HepG2 (cell line): ENCODE results near the gene LITAFD. TPM values are rescaled to one million over a fixed set of nuclear protein-coding genes. Genes with fewer than 3 reads are reported as not detected.

Source experiments
- AHR ChIP-seq: IDR thresholded peaks from 2 replicates; pipeline ENCODE4 v1.6.1; 2018; ENCODE audit warnings: missing genetic modification reagents, missing compliant biosample characterization
- CBX1 ChIP-seq: IDR thresholded peaks from one replicate; pipeline ENCODE4 v1.6.1; 2016; ENCODE audit warnings: antibody characterized with exemption, low read depth
- FOXJ3 ChIP-seq: sonication (generic); formaldehyde crosslinking; IDR thresholded peaks from 2 replicates; pipeline ENCODE4 v1.4.0; 2020; ENCODE audit warnings: missing genetic modification reagents, mild to moderate bottlenecking, borderline replicate concordance
- HMGA1 ChIP-seq: sonication (generic); formaldehyde crosslinking; conservative IDR thresholded peaks from 2 replicates; pipeline ENCODE4 v1.4.0; 2020; ENCODE audit warnings: missing genetic modification reagents
- HNRNPK ChIP-seq: fragments of 200-400 bp; formaldehyde crosslinking; IDR thresholded peaks from 2 replicates; pipeline ENCODE4 v1.6.1; 2018; ENCODE audit warnings: low read length, low read depth, moderate library complexity, mild to moderate bottlenecking; ENCODE audit not compliant: poor library complexity, severe bottlenecking
- RFX3 ChIP-seq: IDR thresholded peaks from 2 replicates; pipeline ENCODE4 v1.6.1; 2016; ENCODE audit warnings: missing biosample characterization, missing genetic modification reagents
- SP1 ChIP-seq, 2 experiments: fragments of 450-650 bp in 1 of 2; sonication (generic) in 1 of 2; formaldehyde crosslinking in 1 of 2; IDR thresholded peaks; 2 replicates each; pipeline versions ENCODE4 v1.4.0 to v1.6.1; 2016 to 2020; ENCODE audit warnings: missing genetic modification reagents in 1 of 2
- SUZ12 ChIP-seq: fragments of 150-350 bp; IDR thresholded peaks from 2 replicates; pipeline ENCODE4 v1.6.1; 2014; ENCODE audit warnings: low read depth, low read length
- ZC3H13 ChIP-seq: sonication (generic); formaldehyde crosslinking; IDR thresholded peaks from 2 replicates; pipeline ENCODE4 v1.8.1; 2023; ENCODE audit warnings: mild to moderate bottlenecking, missing genetic modification reagents, moderate library complexity
- ZKSCAN5 ChIP-seq: sonication (generic); formaldehyde crosslinking; IDR thresholded peaks from 2 replicates; pipeline ENCODE4 v1.5.1; 2020; ENCODE audit warnings: mild to moderate bottlenecking, missing genetic modification reagents
- ZNF7 ChIP-seq: IDR thresholded peaks from 2 replicates; pipeline ENCODE4 v1.6.1; 2016; ENCODE audit warnings: missing biosample characterization, missing genetic modification reagents
- ZNF746 ChIP-seq: sonication (generic); formaldehyde crosslinking; IDR thresholded peaks from 2 replicates; pipeline ENCODE4 v1.8.0; 2022; ENCODE audit warnings: mild to moderate bottlenecking, missing genetic modification reagents
- polyA plus RNA-seq, 8 experiments: library from polyadenylated mRNA; depleted of rRNA in 3 of 8; stranded (reverse) in 7 of 8; unstranded in 1 of 8; fragments of >200 nt; fragmentation: Illumina TruSeq in 4 of 8; extraction: Trizol in 4 of 8; gene quantifications; 2 replicates each; pipeline versions ENCODE4 v1.2.1 to v1.2.3, GENCODE V29; 2011 to 2016; ENCODE audit warnings: low read depth in 4 of 8, missing spikeins in 1 of 8, mixed read lengths in 1 of 8; ENCODE audit not compliant: insufficient read depth in 1 of 8
- total RNA-seq, 5 experiments: library from RNA; depleted of rRNA; stranded (reverse); fragments of >200 nt; fragmentation: Illumina TruSeq; extraction: Trizol; gene quantifications; 2 replicates each; pipeline ENCODE4 v1.2.3, GENCODE V29; 2016; ENCODE audit warnings: low read depth in 1 of 5
- TF ChIP-seq, protein P1 (sequence below): sonication (generic); formaldehyde crosslinking; IDR thresholded peaks from 2 replicates; pipeline ENCODE4 v1.4.0; 2020; ENCODE audit warnings: mild to moderate bottlenecking, missing genetic modification reagents
- TF ChIP-seq, protein P2 (sequence below): sonication (generic); formaldehyde crosslinking; IDR thresholded peaks from 2 replicates; pipeline ENCODE4 v1.8.0; 2022; ENCODE audit warnings: mild to moderate bottlenecking, missing genetic modification reagents; ENCODE audit not compliant: insufficient replicate concordance
- TF ChIP-seq, protein P3 (sequence below): fragments of 450-650 bp; IDR thresholded peaks from 2 replicates; pipeline ENCODE4 v1.6.1; 2016
- TF ChIP-seq, protein P4 (sequence below): sonication (generic); formaldehyde crosslinking; IDR thresholded peaks from 2 replicates; pipeline ENCODE4 v1.9.0; 2021; ENCODE audit warnings: missing genetic modification reagents, borderline replicate concordance
- TF ChIP-seq, protein P5 (sequence below): sonication (generic); formaldehyde crosslinking; IDR thresholded peaks from 2 replicates; pipeline ENCODE4 v1.5.1; 2020; ENCODE audit warnings: missing genetic modification reagents, mild to moderate bottlenecking, borderline replicate concordance

The LITAFD gene
- total and polyA plus RNA-seq, 2 of the 13 experiments (the other 11 are each of a cell fraction or from before 2014, with no cell fraction given): not detected

DNA sequence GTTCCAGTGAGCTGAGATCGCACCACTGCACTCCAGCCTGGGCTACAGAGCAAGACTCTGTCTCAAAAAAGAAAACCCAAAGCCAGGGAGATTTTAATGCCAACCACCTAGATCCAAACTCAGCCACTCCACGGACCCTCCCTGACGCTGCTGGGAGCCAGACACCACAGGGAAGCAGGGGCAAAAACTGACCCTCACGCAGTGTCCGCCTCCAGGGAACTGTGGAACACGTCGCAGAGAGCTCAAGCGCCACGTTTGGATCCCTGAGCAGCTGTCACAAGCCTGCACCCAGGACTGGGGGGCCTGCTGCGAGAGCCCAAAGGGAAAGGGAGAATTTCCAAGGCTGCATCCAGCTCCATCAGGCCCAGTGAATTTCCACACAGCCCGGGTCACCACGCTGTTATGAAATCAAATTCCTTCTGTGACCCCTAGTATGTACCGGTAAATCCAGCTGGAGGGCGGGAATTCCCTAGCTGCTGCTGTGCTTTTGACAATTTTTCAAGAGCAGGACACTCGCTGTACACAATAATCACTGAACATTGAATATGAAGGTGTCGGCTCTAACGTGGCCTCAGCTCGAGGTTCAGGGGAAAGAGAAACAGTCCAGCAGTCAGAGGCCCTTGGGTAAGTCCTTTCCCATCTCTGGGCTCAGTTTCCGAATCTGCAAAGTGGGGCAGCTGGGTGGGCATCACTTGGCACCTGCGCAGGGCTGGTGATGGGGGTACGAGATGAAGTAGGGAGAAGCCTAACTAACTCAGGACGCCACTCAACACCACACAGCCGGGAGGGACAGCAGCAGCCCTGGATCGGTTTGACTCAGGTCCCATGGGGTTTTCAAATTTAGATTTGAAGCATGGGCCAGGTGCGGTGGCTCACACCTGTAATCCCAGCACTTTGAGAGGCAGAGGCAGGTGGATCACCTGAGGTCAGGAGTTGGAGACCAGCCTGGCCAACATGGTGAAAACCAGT, 22.0 kb upstream of the LITAFD start (continued):
- TF ChIP-seq, protein P1, sequence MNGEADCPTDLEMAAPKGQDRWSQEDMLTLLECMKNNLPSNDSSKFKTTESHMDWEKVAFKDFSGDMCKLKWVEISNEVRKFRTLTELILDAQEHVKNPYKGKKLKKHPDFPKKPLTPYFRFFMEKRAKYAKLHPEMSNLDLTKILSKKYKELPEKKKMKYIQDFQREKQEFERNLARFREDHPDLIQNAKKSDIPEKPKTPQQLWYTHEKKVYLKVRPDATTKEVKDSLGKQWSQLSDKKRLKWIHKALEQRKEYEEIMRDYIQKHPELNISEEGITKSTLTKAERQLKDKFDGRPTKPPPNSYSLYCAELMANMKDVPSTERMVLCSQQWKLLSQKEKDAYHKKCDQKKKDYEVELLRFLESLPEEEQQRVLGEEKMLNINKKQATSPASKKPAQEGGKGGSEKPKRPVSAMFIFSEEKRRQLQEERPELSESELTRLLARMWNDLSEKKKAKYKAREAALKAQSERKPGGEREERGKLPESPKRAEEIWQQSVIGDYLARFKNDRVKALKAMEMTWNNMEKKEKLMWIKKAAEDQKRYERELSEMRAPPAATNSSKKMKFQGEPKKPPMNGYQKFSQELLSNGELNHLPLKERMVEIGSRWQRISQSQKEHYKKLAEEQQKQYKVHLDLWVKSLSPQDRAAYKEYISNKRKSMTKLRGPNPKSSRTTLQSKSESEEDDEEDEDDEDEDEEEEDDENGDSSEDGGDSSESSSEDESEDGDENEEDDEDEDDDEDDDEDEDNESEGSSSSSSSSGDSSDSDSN (CRISPR knock-in tag): peak; percentile 68
- peak; percentile 73 for TF ChIP-seq CBX1
- TF ChIP-seq SP1 (IDR thresholded peaks at IDR 0.05): no peak
- no peak for TF ChIP-seq SP1 (CRISPR knock-in tag; IDR thresholded peaks at IDR 0.05)
- TF ChIP-seq, protein P2, sequence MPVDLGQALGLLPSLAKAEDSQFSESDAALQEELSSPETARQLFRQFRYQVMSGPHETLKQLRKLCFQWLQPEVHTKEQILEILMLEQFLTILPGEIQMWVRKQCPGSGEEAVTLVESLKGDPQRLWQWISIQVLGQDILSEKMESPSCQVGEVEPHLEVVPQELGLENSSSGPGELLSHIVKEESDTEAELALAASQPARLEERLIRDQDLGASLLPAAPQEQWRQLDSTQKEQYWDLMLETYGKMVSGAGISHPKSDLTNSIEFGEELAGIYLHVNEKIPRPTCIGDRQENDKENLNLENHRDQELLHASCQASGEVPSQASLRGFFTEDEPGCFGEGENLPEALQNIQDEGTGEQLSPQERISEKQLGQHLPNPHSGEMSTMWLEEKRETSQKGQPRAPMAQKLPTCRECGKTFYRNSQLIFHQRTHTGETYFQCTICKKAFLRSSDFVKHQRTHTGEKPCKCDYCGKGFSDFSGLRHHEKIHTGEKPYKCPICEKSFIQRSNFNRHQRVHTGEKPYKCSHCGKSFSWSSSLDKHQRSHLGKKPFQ (CRISPR knock-in tag): peak; percentile 45
- TF ChIP-seq, protein P3, sequence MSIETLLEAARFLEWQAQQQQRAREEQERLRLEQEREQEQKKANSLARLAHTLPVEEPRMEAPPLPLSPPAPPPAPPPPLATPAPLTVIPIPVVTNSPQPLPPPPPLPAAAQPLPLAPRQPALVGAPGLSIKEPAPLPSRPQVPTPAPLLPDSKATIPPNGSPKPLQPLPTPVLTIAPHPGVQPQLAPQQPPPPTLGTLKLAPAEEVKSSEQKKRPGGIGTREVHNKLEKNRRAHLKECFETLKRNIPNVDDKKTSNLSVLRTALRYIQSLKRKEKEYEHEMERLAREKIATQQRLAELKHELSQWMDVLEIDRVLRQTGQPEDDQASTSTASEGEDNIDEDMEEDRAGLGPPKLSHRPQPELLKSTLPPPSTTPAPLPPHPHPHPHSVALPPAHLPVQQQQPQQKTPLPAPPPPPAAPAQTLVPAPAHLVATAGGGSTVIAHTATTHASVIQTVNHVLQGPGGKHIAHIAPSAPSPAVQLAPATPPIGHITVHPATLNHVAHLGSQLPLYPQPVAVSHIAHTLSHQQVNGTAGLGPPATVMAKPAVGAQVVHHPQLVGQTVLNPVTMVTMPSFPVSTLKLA: no peak
- peak; percentile 87 for TF ChIP-seq FOXJ3 (CRISPR knock-in tag)
- TF ChIP-seq HNRNPK: no peak
- TF ChIP-seq, protein P4, sequence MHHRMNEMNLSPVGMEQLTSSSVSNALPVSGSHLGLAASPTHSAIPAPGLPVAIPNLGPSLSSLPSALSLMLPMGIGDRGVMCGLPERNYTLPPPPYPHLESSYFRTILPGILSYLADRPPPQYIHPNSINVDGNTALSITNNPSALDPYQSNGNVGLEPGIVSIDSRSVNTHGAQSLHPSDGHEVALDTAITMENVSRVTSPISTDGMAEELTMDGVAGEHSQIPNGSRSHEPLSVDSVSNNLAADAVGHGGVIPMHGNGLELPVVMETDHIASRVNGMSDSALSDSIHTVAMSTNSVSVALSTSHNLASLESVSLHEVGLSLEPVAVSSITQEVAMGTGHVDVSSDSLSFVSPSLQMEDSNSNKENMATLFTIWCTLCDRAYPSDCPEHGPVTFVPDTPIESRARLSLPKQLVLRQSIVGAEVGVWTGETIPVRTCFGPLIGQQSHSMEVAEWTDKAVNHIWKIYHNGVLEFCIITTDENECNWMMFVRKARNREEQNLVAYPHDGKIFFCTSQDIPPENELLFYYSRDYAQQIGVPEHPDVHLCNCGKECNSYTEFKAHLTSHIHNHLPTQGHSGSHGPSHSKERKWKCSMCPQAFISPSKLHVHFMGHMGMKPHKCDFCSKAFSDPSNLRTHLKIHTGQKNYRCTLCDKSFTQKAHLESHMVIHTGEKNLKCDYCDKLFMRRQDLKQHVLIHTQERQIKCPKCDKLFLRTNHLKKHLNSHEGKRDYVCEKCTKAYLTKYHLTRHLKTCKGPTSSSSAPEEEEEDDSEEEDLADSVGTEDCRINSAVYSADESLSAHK (CRISPR knock-in tag): no peak; the same call in 1 of the 2 replicates
- TF ChIP-seq RFX3 (CRISPR knock-in tag): no peak
- TF ChIP-seq HMGA1 (CRISPR knock-in tag): no peak
- TF ChIP-seq, protein P5, sequence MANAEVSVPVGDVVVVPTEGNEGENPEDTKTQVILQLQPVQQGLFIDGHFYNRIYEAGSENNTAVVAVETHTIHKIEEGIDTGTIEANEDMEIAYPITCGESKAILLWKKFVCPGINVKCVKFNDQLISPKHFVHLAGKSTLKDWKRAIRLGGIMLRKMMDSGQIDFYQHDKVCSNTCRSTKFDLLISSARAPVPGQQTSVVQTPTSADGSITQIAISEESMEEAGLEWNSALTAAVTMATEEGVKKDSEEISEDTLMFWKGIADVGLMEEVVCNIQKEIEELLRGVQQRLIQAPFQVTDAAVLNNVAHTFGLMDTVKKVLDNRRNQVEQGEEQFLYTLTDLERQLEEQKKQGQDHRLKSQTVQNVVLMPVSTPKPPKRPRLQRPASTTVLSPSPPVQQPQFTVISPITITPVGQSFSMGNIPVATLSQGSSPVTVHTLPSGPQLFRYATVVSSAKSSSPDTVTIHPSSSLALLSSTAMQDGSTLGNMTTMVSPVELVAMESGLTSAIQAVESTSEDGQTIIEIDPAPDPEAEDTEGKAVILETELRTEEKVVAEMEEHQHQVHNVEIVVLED (CRISPR knock-in tag): peak; percentile 60; the same call in 1 of the 2 replicates
- TF ChIP-seq ZNF7 (CRISPR knock-in tag): peak; percentile 67; the same call in 1 of the 2 replicates
- no peak for TF ChIP-seq AHR (CRISPR knock-in tag)
- peak; percentile 89 for TF ChIP-seq ZNF746 (CRISPR knock-in tag)
- no peak for TF ChIP-seq SUZ12
- 0 out of 2 replicates have a peak, but pooled peaks have one; percentile 13 for TF ChIP-seq ZKSCAN5 (CRISPR knock-in tag)
- peak; percentile 80 for TF ChIP-seq ZC3H13 (CRISPR knock-in tag)
